WI38 (cell line): ENCODE data around the gene NETO1.

Experiments used
- H3K4me3 ChIP-seq: 2 replicates; pipeline ENCODE4 v1.5.1; 2011; ENCODE audit warnings: low read depth, mild to moderate bottlenecking, control low read depth, low read length
- CTCF ChIP-seq: IDR thresholded peaks from 2 replicates; pipeline ENCODE4 v1.5.1; 2012; ENCODE audit warnings: low read depth, mild to moderate bottlenecking, control low read depth, low read length

The NETO1 gene

GRCh38 chr18:72742002-72742401 is 125.8 kb downstream of the NETO1 start:
- no peak overlapping the region for H3K4me3 ChIP-seq
- TF ChIP-seq CTCF = no peak

GRCh38 chr18:72738136-72738535 is 129.7 kb downstream of the NETO1 start:
- TF ChIP-seq CTCF = no peak

GRCh38 chr18:72727776-72728175 is 140.0 kb downstream of the NETO1 start:
- TF ChIP-seq CTCF = no peak
- H3K4me3 ChIP-seq = no peak overlapping the region

More at GRCh38 chr18:72738136-72738535, 129.7 kb downstream of the NETO1 start:
- no peak overlapping the region for H3K4me3 ChIP-seq

GRCh38 chr18:72727038-72727655 is 140.6 kb downstream of the NETO1 start:
- no peak overlapping the region for H3K4me3 ChIP-seq
- TF ChIP-seq CTCF = no peak

GRCh38 chr18:72726201-72726600 is 141.6 kb downstream of the NETO1 start:
- TF ChIP-seq CTCF = no peak

GRCh38 chr18:72721330-72721729 is 146.5 kb downstream of the NETO1 start:
- H3K4me3 ChIP-seq = no peak overlapping the region
- TF ChIP-seq CTCF = no peak

More at GRCh38 chr18:72726201-72726600, 141.6 kb downstream of the NETO1 start:
- no peak overlapping the region for H3K4me3 ChIP-seq

- no peak for TF ChIP-seq CTCF
- no peak overlapping the region for H3K4me3 ChIP-seq
Observed at GRCh38 chr18:72720116-72720515, 147.7 kb downstream of the NETO1 start.
